ENCODE data around the gene ANAPC2.

- TF ChIP-seq GATA2 (IDR thresholded peaks at IDR 0.05; ENCODE audit: low read depth, low read length), result no peak
- TF ChIP-seq GATA3 (IDR thresholded peaks at IDR 0.05; ENCODE audit: low read depth, low read length), result no peak
Measured at GRCh38 chr9:137140151-137141012, 48.0 kb downstream of the ANAPC2 start.
